ENCODE data around the gene SNORC.

The SNORC gene

DNA sequence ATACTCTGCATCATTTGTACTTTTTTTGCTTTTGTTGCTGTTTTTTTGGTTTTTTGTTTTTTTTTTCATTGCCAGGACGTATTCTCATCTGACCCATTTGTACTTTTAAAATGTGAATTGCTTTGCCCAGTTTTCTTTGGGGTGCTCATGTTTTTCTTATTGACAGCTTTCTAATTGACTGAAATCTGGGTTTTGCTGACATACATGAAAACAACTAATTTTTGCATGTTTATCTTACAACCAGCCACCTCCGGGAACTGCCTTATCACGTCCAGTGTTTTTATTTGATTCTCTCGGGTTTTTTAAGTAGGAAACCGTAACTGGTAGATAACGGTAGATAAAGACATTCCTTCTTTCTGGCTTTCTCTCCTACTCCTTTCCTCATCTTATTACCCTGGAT lies 38.6 kb downstream of the SNORC start:
- H3K4me3 ChIP-seq (ENCODE audit: low read depth, low read length), result no peak overlapping the region
- TF ChIP-seq, protein P1, sequence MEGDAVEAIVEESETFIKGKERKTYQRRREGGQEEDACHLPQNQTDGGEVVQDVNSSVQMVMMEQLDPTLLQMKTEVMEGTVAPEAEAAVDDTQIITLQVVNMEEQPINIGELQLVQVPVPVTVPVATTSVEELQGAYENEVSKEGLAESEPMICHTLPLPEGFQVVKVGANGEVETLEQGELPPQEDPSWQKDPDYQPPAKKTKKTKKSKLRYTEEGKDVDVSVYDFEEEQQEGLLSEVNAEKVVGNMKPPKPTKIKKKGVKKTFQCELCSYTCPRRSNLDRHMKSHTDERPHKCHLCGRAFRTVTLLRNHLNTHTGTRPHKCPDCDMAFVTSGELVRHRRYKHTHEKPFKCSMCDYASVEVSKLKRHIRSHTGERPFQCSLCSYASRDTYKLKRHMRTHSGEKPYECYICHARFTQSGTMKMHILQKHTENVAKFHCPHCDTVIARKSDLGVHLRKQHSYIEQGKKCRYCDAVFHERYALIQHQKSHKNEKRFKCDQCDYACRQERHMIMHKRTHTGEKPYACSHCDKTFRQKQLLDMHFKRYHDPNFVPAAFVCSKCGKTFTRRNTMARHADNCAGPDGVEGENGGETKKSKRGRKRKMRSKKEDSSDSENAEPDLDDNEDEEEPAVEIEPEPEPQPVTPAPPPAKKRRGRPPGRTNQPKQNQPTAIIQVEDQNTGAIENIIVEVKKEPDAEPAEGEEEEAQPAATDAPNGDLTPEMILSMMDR (IDR thresholded peaks at IDR 0.05; ENCODE audit: borderline replicate concordance, insufficient read depth, low read depth, low read length), result no peak

GRCh38 chr2:232910376-232910775 lies 40.3 kb downstream of the SNORC start:
- H3K4me3 ChIP-seq (ENCODE audit: low read depth, low read length), result no peak overlapping the region
- TF ChIP-seq, protein P1 (IDR thresholded peaks at IDR 0.05; ENCODE audit: borderline replicate concordance, insufficient read depth, low read depth, low read length), result no peak

GRCh38 chr2:232911712-232912277 lies 41.7 kb downstream of the SNORC start:
- TF ChIP-seq, protein P1 (IDR thresholded peaks at IDR 0.05; ENCODE audit: borderline replicate concordance, insufficient read depth, low read depth, low read length), result no peak

DNA sequence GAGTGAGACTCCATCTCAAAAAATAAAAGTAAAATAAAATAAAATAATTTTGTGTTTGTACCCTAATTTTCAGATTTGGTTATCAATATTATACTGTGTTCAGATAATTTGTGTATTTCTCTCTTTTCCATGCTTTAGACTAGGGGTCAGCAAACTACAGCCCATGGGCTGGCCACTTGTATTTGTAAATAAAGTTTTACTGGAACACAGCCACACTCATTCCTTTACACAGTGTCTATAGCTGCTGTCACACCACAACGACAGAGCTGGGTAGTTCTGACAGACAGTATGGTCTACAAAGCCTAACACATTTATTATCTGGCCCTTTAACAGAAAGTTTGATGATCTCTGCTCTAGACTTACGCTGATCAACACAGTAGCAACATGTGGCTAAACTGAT lies 43.8 kb downstream of the SNORC start:
- no peak overlapping the region for H3K4me3 ChIP-seq (ENCODE audit: low read depth, low read length)
- TF ChIP-seq, protein P1 (IDR thresholded peaks at IDR 0.05; ENCODE audit: borderline replicate concordance, insufficient read depth, low read depth, low read length), result no peak

More at GRCh38 chr2:232911712-232912277, 41.7 kb downstream of the SNORC start:
- H3K4me3 ChIP-seq (ENCODE audit: low read depth, low read length), result no peak overlapping the region

DNA sequence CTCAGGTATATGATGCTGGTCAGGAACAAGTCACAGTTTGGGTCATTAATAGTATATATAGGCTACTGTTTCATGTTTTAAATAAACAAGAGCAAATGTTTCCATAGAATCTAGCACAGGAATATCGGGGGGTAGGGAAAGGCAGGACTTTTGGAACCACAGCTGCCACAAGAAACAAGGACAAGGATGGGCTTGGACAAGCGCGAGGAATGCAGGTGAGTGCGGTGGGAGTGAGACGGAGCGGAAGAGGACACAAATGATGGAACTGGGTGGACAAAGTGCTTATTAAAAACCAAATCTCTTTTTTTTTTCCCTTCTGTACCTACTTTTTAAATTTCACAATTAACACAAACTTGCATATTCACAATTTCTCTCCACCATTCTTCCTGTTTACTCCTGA lies 49.1 kb downstream of the SNORC start:
- no peak overlapping the region for H3K4me3 ChIP-seq (ENCODE audit: low read depth, low read length)
- TF ChIP-seq, protein P1 (IDR thresholded peaks at IDR 0.05; ENCODE audit: borderline replicate concordance, insufficient read depth, low read depth, low read length), result no peak

DNA sequence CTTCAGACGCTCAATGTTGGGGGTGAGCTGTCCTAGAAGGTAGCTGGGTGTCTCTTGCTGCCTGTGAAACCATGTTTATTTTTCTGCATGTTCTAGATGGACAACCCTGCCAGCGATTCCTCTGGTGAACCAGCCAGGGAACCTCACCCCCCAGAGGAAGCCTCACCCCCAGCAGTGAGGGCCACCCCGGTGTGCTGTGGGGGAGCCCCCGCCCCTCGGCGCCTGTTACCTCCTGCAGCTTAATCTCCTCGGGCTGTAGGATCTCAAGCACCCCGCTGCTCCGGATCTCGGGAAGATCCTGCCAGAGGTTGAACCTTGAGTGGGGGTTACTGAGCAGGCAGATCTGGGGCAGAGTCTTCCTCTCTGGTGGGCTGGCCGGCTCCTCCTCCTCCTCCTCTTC lies 50.0 kb downstream of the SNORC start:
- TF ChIP-seq, protein P1 (IDR thresholded peaks at IDR 0.05; ENCODE audit: borderline replicate concordance, insufficient read depth, low read depth, low read length), result no peak
- H3K4me3 ChIP-seq (ENCODE audit: low read depth, low read length), result no peak overlapping the region

DNA sequence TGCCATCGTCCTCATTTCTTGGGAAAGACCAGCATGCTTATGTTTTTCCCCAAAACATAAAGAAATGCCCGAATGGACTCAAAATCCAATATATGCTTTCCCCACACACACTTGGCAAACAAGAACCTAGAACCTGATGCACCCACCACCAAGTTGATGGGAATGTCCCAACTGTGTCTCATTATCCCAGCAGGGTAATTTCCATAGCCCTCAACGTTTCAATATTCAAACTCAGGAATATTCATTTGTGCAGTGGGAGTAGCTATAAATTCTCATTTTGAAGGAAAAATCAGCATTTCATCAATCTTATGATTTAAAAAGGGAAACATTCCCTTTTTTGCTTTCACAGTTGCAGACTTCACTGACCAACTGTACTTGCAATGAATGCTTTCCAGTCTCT lies 50.7 kb downstream of the SNORC start:
- no peak overlapping the region for H3K4me3 ChIP-seq (ENCODE audit: low read depth, low read length)
- TF ChIP-seq, protein P1 (IDR thresholded peaks at IDR 0.05; ENCODE audit: borderline replicate concordance, insufficient read depth, low read depth, low read length), result no peak

Measured in GM12875 (cell line).